Panc1 (cell line): ENCODE measurements around the gene CRYBA1. TPM values are rescaled to one million over a fixed set of nuclear protein-coding genes. Genes with fewer than 3 reads are reported as not detected.

Experiments
- ATAC-seq: fragments of 200-7000 bp; cut with Tn5 transposase; 2 replicates; pipeline ENCODE4 v1.9.1; 2020; ENCODE audit warnings: mild to moderate bottlenecking, moderate library complexity
- BruUV-seq: library from RNA; stranded (reverse); fragments of 400-500 nt; replicated peaks from 2 replicates; lab custom pipeline; 2021; lab: Mats Ljungman, UMichigan
- CTCF ChIA-PET: fragments of 300-600 bp; sonication (Branson Sonifier 250); formaldehyde crosslinking; loops from one replicate; lab custom pipeline; 2022; ENCODE audit warnings: antibody characterized with exemption; lab: Charles Lee
- POLR2A ChIA-PET: fragments of 300-600 bp; sonication (Branson Sonifier 250); formaldehyde crosslinking; loops from one replicate; lab custom pipeline; 2022; ENCODE audit warnings: antibody characterized with exemption; lab: Charles Lee
- DNase-seq: peaks from one replicate; pipeline ENCODE4 v3.0.0-alpha.2; 2010; ENCODE audit warnings: low read depth, low spot score
- H3K27ac ChIP-seq: 2 replicates; pipeline ENCODE4 v1.5.1; 2011; ENCODE audit warnings: mild to moderate bottlenecking, low read length, inconsistent platforms
- H3K27me3 ChIP-seq: fragments of 200-500 bp; sonication (Bioruptor generic); 2 replicates; pipeline ENCODE4 v1.6.0; 2014; ENCODE audit warnings: low read length, inconsistent platforms; ENCODE audit not compliant: control insufficient read depth, insufficient read depth
- H3K36me3 ChIP-seq: fragments of 200-500 bp; sonication (Bioruptor generic); 2 replicates; pipeline ENCODE4 v1.5.1; 2014; ENCODE audit warnings: inconsistent platforms, mild to moderate bottlenecking, low read length, moderate library complexity; ENCODE audit not compliant: control insufficient read depth, insufficient read depth
- H3K4me1 ChIP-seq: 2 replicates; pipeline ENCODE4 v1.5.1; 2011; ENCODE audit warnings: inconsistent platforms, mild to moderate bottlenecking, low read length, moderate library complexity; ENCODE audit not compliant: control insufficient read depth, insufficient read depth
- H3K4me3 ChIP-seq, 2 experiments: 2 replicates each; pipeline ENCODE4 v1.5.1; 2011 to 2012; ENCODE audit warnings: low read depth in 2 of 2, low read length in 2 of 2, mild to moderate bottlenecking in 2 of 2, inconsistent platforms in 1 of 2, moderate library complexity in 1 of 2
- H3K9me3 ChIP-seq: fragments of 200-500 bp; sonication (Bioruptor generic); 2 replicates; pipeline ENCODE4 v1.5.1; 2014; ENCODE audit warnings: low read depth, mild to moderate bottlenecking, inconsistent platforms, low read length, moderate library complexity; ENCODE audit not compliant: control insufficient read depth, insufficient read depth
- CTCF ChIP-seq: fragments of 450-650 bp; IDR thresholded peaks from 2 replicates; pipeline ENCODE4 v1.5.1; 2017; ENCODE audit warnings: mild to moderate bottlenecking
- POLR2AphosphoS5 ChIP-seq: IDR thresholded peaks from 2 replicates; pipeline ENCODE4 v1.6.1; 2012; ENCODE audit warnings: mild to moderate bottlenecking, low read depth, low read length, moderate library complexity
- REST ChIP-seq, 2 experiments: IDR thresholded peaks; 2 replicates each; pipeline ENCODE4 v1.6.1; 2011 to 2012; ENCODE audit warnings: low read depth in 2 of 2, control low read depth in 1 of 2, low read length in 1 of 2, mild to moderate bottlenecking in 1 of 2, moderate library complexity in 1 of 2; ENCODE audit not compliant: insufficient read depth in 1 of 2
- SIN3A ChIP-seq: IDR thresholded peaks from 2 replicates; pipeline ENCODE4 v1.6.1; 2012; ENCODE audit warnings: low read depth, mild to moderate bottlenecking, low read length, moderate library complexity, borderline replicate concordance; ENCODE audit not compliant: insufficient read depth
- TCF7L2 ChIP-seq: IDR thresholded peaks from 2 replicates; pipeline ENCODE4 v1.6.1; 2011; ENCODE audit warnings: mild to moderate bottlenecking, low read depth, low read length, inconsistent platforms
- in situ Hi-C: cut with HindIII; loops from 2 replicates; pipeline ENCODE4 v1.10.0; 2016; ENCODE audit warnings: low sequenced_read_pairs, low pct_unique_long_range_greater_than_20kb
- intact Hi-C: fragments of 100-400 bp; cut with micrococcal nuclease; formaldehyde crosslinking; loops from one replicate; pipeline ENCODE4 v1.10.0; 2022; ENCODE audit not compliant: unreplicated experiment
- total RNA-seq: library from RNA; stranded (reverse); gene quantifications from one replicate; pipeline ENCODE4 v1.2.1, GENCODE V29; 2021; ENCODE audit not compliant: unreplicated experiment

CRYBA1 gene
- total RNA-seq, 1 experiment from 2014 or later = not detected

- TF ChIP-seq POLR2AphosphoS5 (no peak), CTCF (no peak), REST (IDR thresholded peaks at IDR 0.05; ENCODE audit: insufficient read depth in 1 of 2, low read depth in 2 of 2, low read length in 1 of 2) (no peak)
- ATAC-seq = no peak
- Histone ChIP-seq H3K9me3 (no peaks in the 10 kb centered on the region), H3K4me3 (no peak overlapping the region), H3K36me3 (no peaks in the 10 kb centered on the region), H3K27me3 (no peaks in the 10 kb centered on the region), H3K4me1 (peaks cover 17% of the 10 kb centered on the region), H3K27ac (no peak overlapping the region)
- intact Hi-C loops = no loop called here
- ChIA-PET POLR2A (no interaction called here), CTCF (no interaction called here)
- no TSS peak for BruUV-seq
- in situ Hi-C loops = no loop called here
- no peak for DNase-seq
Measured at GRCh38 chr17:29238133-29238850, 8.4 kb upstream of the CRYBA1 start.

- H3K27me3 ChIP-seq = no peaks in the 10 kb centered on the region
- DNase-seq (no peak), ATAC-seq (peak; percentile 50)
- ChIA-PET CTCF (interaction anchor here (0.9 to 2.8 kb wide), 4 partner anchors 11 to 117 kb away, joined by 3 to 7 read pairs (median 5); no protein-coding TSS in a partner anchor), POLR2A (interaction anchor here (1.5 kb wide), 1 partner anchor 10 kb away, joined by 6 read pairs; no protein-coding TSS in a partner anchor)
- TF ChIP-seq TCF7L2 (no peak), POLR2AphosphoS5 (no peak), REST (IDR thresholded peaks at IDR 0.05; ENCODE audit: insufficient read depth in 1 of 2, low read depth in 2 of 2, low read length in 1 of 2) (no peak), CTCF (no peak), SIN3A (no peak)
- H3K9me3 ChIP-seq = no peaks in the 10 kb centered on the region
- H3K4me1 ChIP-seq = peaks cover 19% of the 10 kb centered on the region
- intact Hi-C loops = no loop called here
- H3K36me3 ChIP-seq = no peaks in the 10 kb centered on the region
- in situ Hi-C loops = no loop called here
- H3K27ac ChIP-seq = peak overlapping the region; percentile 74
- BruUV-seq = no TSS peak
- H3K4me3 ChIP-seq = no peak overlapping the region
Measured at GRCh38 chr17:29240477-29240876, 6.2 kb upstream of the CRYBA1 start.
